B cell (primary cell): ENCODE results near the gene ABI3BP. TPM values are rescaled to one million over a fixed set of nuclear protein-coding genes. Genes with fewer than 3 reads are reported as not detected.

ENCODE experiments used
- ATAC-seq: fragments of 200-7000 bp; cut with Tn5 transposase; one replicate; pipeline ENCODE4 v1.10.0; 2021; ENCODE audit warnings: low read depth, mild to moderate bottlenecking, moderate number of reproducible peaks, moderate library complexity
- CTCF ChIA-PET: fragments of 350-600 bp; sonication (Branson Sonifier 250); formaldehyde crosslinking; loops from one replicate; lab custom pipeline; 2021; ENCODE audit warnings: antibody characterized with exemption, inconsistent platforms; lab: Charles Lee
- POLR2A ChIA-PET: fragments of 350-600 bp; sonication (Branson Sonifier 250); formaldehyde crosslinking; loops from one replicate; lab custom pipeline; 2021; ENCODE audit warnings: antibody characterized with exemption; lab: Charles Lee
- DNase-seq: peaks from one replicate; pipeline ENCODE4 v3.0.0; 2013
- H2AFZ ChIP-seq: 2 replicates; pipeline ENCODE4 v1.6.1; 2012; ENCODE audit warnings: mild to moderate bottlenecking, low read depth, low read length; ENCODE audit not compliant: insufficient read depth, poor library complexity, severe bottlenecking
- H3K27ac ChIP-seq, 2 donors: 1 replicate in 1 of 2; 2 replicates in 1 of 2; pipeline ENCODE4 v1.5.1; 2012 to 2013; ENCODE audit warnings: low read length in 2 of 2, mild to moderate bottlenecking in 2 of 2, moderate library complexity in 1 of 2
- H3K27me3 ChIP-seq, 4 experiments: fragments of 200-600 bp in 1 of 4; sonication (generic) in 1 of 4; replicated peaks in 1 of 4; 1 replicate in 2 of 4; 2 replicates in 2 of 4; pipeline versions ENCODE4 v1.6.1 to v1.7.0; 2013 to 2016; ENCODE audit warnings: low read length in 3 of 4, mild to moderate bottlenecking in 2 of 4, mixed read lengths in 1 of 4, moderate library complexity in 1 of 4; ENCODE audit not compliant: insufficient read depth in 4 of 4, control insufficient read depth in 3 of 4; ENCODE audit errors: control extremely low read depth in 1 of 4
- H3K36me3 ChIP-seq, 2 experiments: replicated peaks in 1 of 2; 1 replicate in 1 of 2; 2 replicates in 1 of 2; pipeline versions ENCODE4 v1.6.1 to v1.7.1; 2013; ENCODE audit warnings: low read length in 1 of 2; ENCODE audit not compliant: insufficient read depth in 2 of 2, control insufficient read depth in 1 of 2; ENCODE audit errors: control extremely low read depth in 1 of 2, extremely low read depth in 1 of 2
- H3K4me1 ChIP-seq, 2 donors: fragments of 200-600 bp in 1 of 2; sonication (generic) in 1 of 2; 1 replicate in 1 of 2; 2 replicates in 1 of 2; pipeline versions ENCODE4 v1.5.1 to v1.6.1; 2013 to 2017; ENCODE audit warnings: low read length in 2 of 2; ENCODE audit not compliant: control insufficient read depth in 2 of 2, insufficient read depth in 2 of 2
- H3K4me2 ChIP-seq: replicated peaks from 2 replicates; pipeline ENCODE3; 2012; ENCODE audit warnings: mild to moderate bottlenecking, low read depth, low read length; ENCODE audit not compliant: poor library complexity, severe bottlenecking
- H3K4me3 ChIP-seq, 5 experiments: fragments of 200-600 bp in 1 of 5; sonication (generic) in 1 of 5; 1 replicate in 3 of 5; 2 replicates in 2 of 5; pipeline versions ENCODE4 v1.5.1 to v1.7.0; 2011 to 2016; ENCODE audit warnings: low read length in 4 of 5, mild to moderate bottlenecking in 4 of 5, low read depth in 2 of 5, control low read depth in 1 of 5, moderate library complexity in 1 of 5; ENCODE audit not compliant: insufficient read depth in 1 of 5; ENCODE audit errors: control extremely low read depth in 1 of 5, extremely low read depth in 1 of 5
- H3K79me2 ChIP-seq: fragments of 200-600 bp; sonication (generic); one replicate; pipeline ENCODE4 v1.6.0; 2016; ENCODE audit warnings: low read length; ENCODE audit not compliant: control insufficient read depth, insufficient read depth
- H3K9ac ChIP-seq: fragments of 200-600 bp; sonication (generic); 2 replicates; pipeline ENCODE4 v1.6.1; 2017; ENCODE audit warnings: mild to moderate bottlenecking, low read length, moderate library complexity
- H3K9me3 ChIP-seq, 3 donors: one replicate each; pipeline versions ENCODE4 v1.6.1 to v1.7.1; 2013; ENCODE audit warnings: low read length in 2 of 3; ENCODE audit not compliant: control insufficient read depth in 2 of 3, insufficient read depth in 1 of 3; ENCODE audit errors: control extremely low read depth in 1 of 3
- H4K20me1 ChIP-seq: 2 replicates; pipeline ENCODE4 v1.6.0; 2012; ENCODE audit warnings: mild to moderate bottlenecking, low read length; ENCODE audit not compliant: insufficient read depth, control insufficient read depth, poor library complexity, severe bottlenecking
- H3K27ac Mint-ChIP-seq: one replicate; pipeline ENCODE4 v1.8.0; 2021; ENCODE audit warnings: mixed read lengths
- H3K27me3 Mint-ChIP-seq: one replicate; pipeline ENCODE4 v1.8.0; 2021; ENCODE audit warnings: mixed read lengths
- H3K4me1 Mint-ChIP-seq: one replicate; pipeline ENCODE4 v1.8.0; 2021; ENCODE audit warnings: mixed read lengths
- H3K4me3 Mint-ChIP-seq: one replicate; pipeline ENCODE4 v1.8.0; 2021; ENCODE audit warnings: mixed read lengths
- H3K9me3 Mint-ChIP-seq: one replicate; pipeline ENCODE4 v1.8.0; 2022; ENCODE audit warnings: mixed read lengths; ENCODE audit not compliant: insufficient read depth
- EZH2 ChIP-seq: IDR thresholded peaks from 2 replicates; pipeline ENCODE4 v1.6.1; 2012; ENCODE audit warnings: borderline replicate concordance, low read depth, mild to moderate bottlenecking, moderate library complexity, low read length; ENCODE audit not compliant: insufficient read depth, poor library complexity, severe bottlenecking
- WGBS: methylation state at CpG from one replicate; pipeline ENCODE4 v1.1.5; 2013; ENCODE audit warnings: missing lambda C conversion rate; ENCODE audit not compliant: insufficient coverage; 5-methylcytosine and 5-hydroxymethylcytosine counted together
- intact Hi-C: fragments of 100-400 bp; cut with micrococcal nuclease; formaldehyde crosslinking; loops from one replicate; pipeline ENCODE4 v1.10.0; 2022
- polyA plus RNA-seq: library from polyadenylated mRNA; depleted of rRNA; stranded (reverse); fragments of >200 nt; gene quantifications from 2 replicates; pipeline ENCODE4 v1.2.3, GENCODE V29; 2012
- total RNA-seq, 2 donors: library from RNA; stranded (reverse); fragments of 120-200 nt in 1 of 2; gene quantifications; 1 replicate in 1 of 2; 2 replicates in 1 of 2; pipeline versions ENCODE4 v1.2.3 to v1.2.4, GENCODE V29; 2013 to 2022
- TF ChIP-seq, protein P1 (sequence below): fragments of 200-600 bp; IDR thresholded peaks from one replicate; pipeline ENCODE4 v1.8.0; 2022; ENCODE audit warnings: antibody characterized with exemption, mild to moderate bottlenecking

The ABI3BP gene
- total and polyA plus RNA-seq, 2 donors (not counting 1 experiment from before 2014, with no cell fraction given), result not detected

DNA sequence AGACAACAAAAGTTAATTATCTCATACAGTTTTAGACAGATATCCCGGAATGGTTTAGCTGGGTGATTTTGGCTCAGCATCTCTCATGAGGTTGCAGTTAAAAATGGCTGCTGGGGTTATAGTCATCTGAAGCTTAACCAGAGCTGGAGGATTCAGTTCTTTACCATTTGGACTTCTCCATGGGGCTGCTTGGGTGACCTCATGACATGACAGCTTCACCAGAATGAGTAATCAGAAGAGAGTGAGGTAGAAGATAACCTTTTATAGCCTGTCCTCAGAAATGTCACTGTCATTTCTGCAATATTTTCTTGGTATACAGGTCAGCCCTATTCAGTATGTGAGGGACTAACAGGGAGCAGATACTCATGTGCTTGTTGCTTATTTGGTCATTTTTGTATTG lies 253.0 kb downstream of the ABI3BP start:
- CTCF ChIA-PET, result interaction anchor here (1.0 to 1.3 kb wide), 2 partner anchors 12 to 21 kb away, joined by 3 read pairs; no protein-coding TSS in a partner anchor

DNA sequence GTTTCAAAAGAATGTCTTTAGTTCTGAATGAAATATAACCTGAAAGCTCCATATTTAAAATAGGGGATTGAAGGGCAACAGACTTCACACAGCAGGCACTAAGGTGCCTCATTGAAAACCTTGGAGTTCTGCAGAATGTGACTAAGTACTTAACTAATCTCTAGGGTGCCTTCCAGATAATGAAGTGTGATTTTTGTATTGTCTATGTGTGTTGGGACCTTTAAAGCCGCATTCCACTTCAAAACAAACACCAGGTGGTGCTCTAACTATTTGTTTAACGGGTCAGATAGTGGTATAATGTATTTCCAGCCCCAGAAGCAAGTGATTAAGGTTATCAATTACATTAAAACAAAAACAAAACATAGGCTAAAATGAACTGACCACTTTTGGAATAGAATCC lies 255.9 kb downstream of the ABI3BP start:
- no peak for TF ChIP-seq EZH2
- TF ChIP-seq, protein P1, sequence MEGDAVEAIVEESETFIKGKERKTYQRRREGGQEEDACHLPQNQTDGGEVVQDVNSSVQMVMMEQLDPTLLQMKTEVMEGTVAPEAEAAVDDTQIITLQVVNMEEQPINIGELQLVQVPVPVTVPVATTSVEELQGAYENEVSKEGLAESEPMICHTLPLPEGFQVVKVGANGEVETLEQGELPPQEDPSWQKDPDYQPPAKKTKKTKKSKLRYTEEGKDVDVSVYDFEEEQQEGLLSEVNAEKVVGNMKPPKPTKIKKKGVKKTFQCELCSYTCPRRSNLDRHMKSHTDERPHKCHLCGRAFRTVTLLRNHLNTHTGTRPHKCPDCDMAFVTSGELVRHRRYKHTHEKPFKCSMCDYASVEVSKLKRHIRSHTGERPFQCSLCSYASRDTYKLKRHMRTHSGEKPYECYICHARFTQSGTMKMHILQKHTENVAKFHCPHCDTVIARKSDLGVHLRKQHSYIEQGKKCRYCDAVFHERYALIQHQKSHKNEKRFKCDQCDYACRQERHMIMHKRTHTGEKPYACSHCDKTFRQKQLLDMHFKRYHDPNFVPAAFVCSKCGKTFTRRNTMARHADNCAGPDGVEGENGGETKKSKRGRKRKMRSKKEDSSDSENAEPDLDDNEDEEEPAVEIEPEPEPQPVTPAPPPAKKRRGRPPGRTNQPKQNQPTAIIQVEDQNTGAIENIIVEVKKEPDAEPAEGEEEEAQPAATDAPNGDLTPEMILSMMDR, result peak; percentile 27
- H3K79me2 ChIP-seq, result no peaks in the 10 kb centered on the region

More for the DNA sequence above, 253.0 kb downstream of the ABI3BP start:
- H3K36me3 ChIP-seq, result peaks cover 10 to 74% of the 10 kb centered on the region in 2 experiments
- intact Hi-C loops, result no loop called here
- H4K20me1 ChIP-seq, result peaks cover 23% of the 10 kb centered on the region
- WGBS, result no CpG with 5 or more reads among the region's 1 CpG
- H3K27me3 ChIP-seq, result no peaks in the 10 kb centered on the region
- no peak overlapping the region for H3K4me2 ChIP-seq
- ATAC-seq, result no peak
- H3K4me3 Mint-ChIP-seq, result no peak overlapping the region
- no peaks in the 10 kb centered on the region for H3K27me3 Mint-ChIP-seq
- H3K27ac ChIP-seq, result no peak overlapping the region
- H3K79me2 ChIP-seq, result no peaks in the 10 kb centered on the region
- DNase-seq, result no peak
- TF ChIP-seq EZH2, result no peak
- TF ChIP-seq, protein P1, result no peak
- H3K27ac Mint-ChIP-seq, result no peak overlapping the region
- POLR2A ChIA-PET, result no interaction called here
- no peaks in the 10 kb centered on the region for H3K4me1 Mint-ChIP-seq
- no peak overlapping the region for H3K9ac ChIP-seq
- H3K4me3 ChIP-seq, result no peak overlapping the region
- H2AFZ ChIP-seq, result no peak overlapping the region
- no peaks in the 10 kb centered on the region for H3K9me3 ChIP-seq
- no peaks in the 10 kb centered on the region for H3K9me3 Mint-ChIP-seq
- no peaks in the 10 kb centered on the region for H3K4me1 ChIP-seq

More for the DNA sequence above, 255.9 kb downstream of the ABI3BP start:
- H3K4me1 ChIP-seq, result no peaks in the 10 kb centered on the region
- no CpG with 5 or more reads among the region's 2 CpGs for WGBS
- H3K9ac ChIP-seq, result no peak overlapping the region
- H3K4me3 ChIP-seq, result no peak overlapping the region
- H2AFZ ChIP-seq, result no peak overlapping the region
- CTCF ChIA-PET, result no interaction called here
- Mint-ChIP-seq H3K4me3 (no peak overlapping the region), H3K9me3 (no peaks in the 10 kb centered on the region), H3K4me1 (no peaks in the 10 kb centered on the region), H3K27me3 (no peaks in the 10 kb centered on the region), H3K27ac (no peak overlapping the region)
- intact Hi-C loops, result loop anchor here (5.0 kb wide), 1 partner anchor 645 kb away; no protein-coding TSS in a partner anchor
- no peaks in the 10 kb centered on the region for H3K27me3 ChIP-seq
- no peak overlapping the region for H3K4me2 ChIP-seq
- no peaks in the 10 kb centered on the region for H3K9me3 ChIP-seq
- peaks cover 36% of the 10 kb centered on the region for H4K20me1 ChIP-seq
- DNase-seq, result no peak
- POLR2A ChIA-PET, result no interaction called here
- no peak for ATAC-seq
- no peak overlapping the region for H3K27ac ChIP-seq
- H3K36me3 ChIP-seq, result peaks cover 16 to 76% of the 10 kb centered on the region in 2 experiments
